Activated naive CD4-positive, alpha-beta T cell treated with anti-CD3 and anti-CD28 coated beads, Interleukin-2, amount 50 U/mL, for 72 hours (primary cell): Measurements from ENCODE around the gene SLC5A10. TPM values are rescaled to one million over a fixed set of nuclear protein-coding genes. Genes with fewer than 3 reads are reported as not detected.

Experiments used
- ATAC-seq, 2 donors: fragments of 150-1000 bp; cut with Tn5 transposase; 2 replicates each; pipeline ENCODE4 v1.10.0; 2021; ENCODE audit warnings: mild to moderate bottlenecking in 2 of 2, moderate library complexity in 2 of 2
- DNase-seq, 2 donors: peaks; one replicate each; pipeline ENCODE4 v3.0.0; 2021 to 2022; ENCODE audit warnings: low spot score in 2 of 2
- H3K27ac Mint-ChIP-seq, 2 donors: one replicate each; pipeline ENCODE4 v1.8.0; 2022; ENCODE audit warnings: mild to moderate bottlenecking in 2 of 2, mixed read lengths in 2 of 2
- H3K36me3 Mint-ChIP-seq, 2 donors: one replicate each; pipeline ENCODE4 v1.8.0; 2022; ENCODE audit warnings: mixed read lengths in 2 of 2
- H3K9me3 Mint-ChIP-seq, 2 donors: one replicate each; pipeline ENCODE4 v1.8.0; 2022; ENCODE audit warnings: mixed read lengths in 2 of 2
- total RNA-seq, 2 donors: library from RNA; stranded (reverse); gene quantifications; one replicate each; pipeline ENCODE4 v1.2.3, GENCODE V29; 2022

Gene SLC5A10
- total RNA-seq, 2 donors from 2014 or later: not detected

GRCh38 chr17:19001907-19002590 is 50.1 kb downstream of the SLC5A10 start:
- H3K27ac Mint-ChIP-seq: peak overlapping the region in 1 of 2 donors; percentile 18
- no peaks in the 10 kb centered on the region for H3K9me3 Mint-ChIP-seq
- peaks cover 8 to 10% of the 10 kb centered on the region in 2 donors for H3K36me3 Mint-ChIP-seq
- DNase-seq (no peak), ATAC-seq (no peak)

GRCh38 chr17:19002805-19003542 is 51.0 kb downstream of the SLC5A10 start:
- DNase-seq (no peak), ATAC-seq (peak in 1 of 2 donors; percentile 11)
- Mint-ChIP-seq H3K36me3 (peaks cover 7 to 9% of the 10 kb centered on the region in 2 donors), H3K9me3 (no peaks in the 10 kb centered on the region), H3K27ac (no peak overlapping the region)

GRCh38 chr17:19003543-19004420 is 51.8 kb downstream of the SLC5A10 start:
- Mint-ChIP-seq H3K9me3 (no peaks in the 10 kb centered on the region), H3K27ac (peak overlapping the region; percentile 80 to 87), H3K36me3 (peaks cover 7 to 9% of the 10 kb centered on the region in 2 donors)
- peak; percentile 35 to 55 for ATAC-seq
- DNase-seq: peak; percentile 41 to 69

- ATAC-seq: peak; percentile 92 to 94
Observed at GRCh38 chr17:19004421-19005136, 52.6 kb downstream of the SLC5A10 start, which contains the start of gene FAM83G. Gene FAM83G, minus strand, starts transcription at chr17:19004764. Its CDS starts 723 bp downstream, at chr17:19004041.

GRCh38 chr17:19005137-19005773 is 53.3 kb downstream of the SLC5A10 start:
- Mint-ChIP-seq H3K36me3 (peaks cover 7 to 9% of the 10 kb centered on the region in 2 donors), H3K27ac (peak overlapping the region in 1 of 2 donors; percentile 67), H3K9me3 (no peaks in the 10 kb centered on the region)
- ATAC-seq: no peak
- no peak for DNase-seq

More at GRCh38 chr17:19004421-19005136, 52.6 kb downstream of the SLC5A10 start, which contains the start of gene FAM83G:
- peak within 1 kb of the TSS; percentile 80 to 87 for H3K27ac Mint-ChIP-seq
- H3K9me3 Mint-ChIP-seq: no peaks in the 10 kb centered on the region
- DNase-seq: peak; percentile 88 to 90
- H3K36me3 Mint-ChIP-seq: peaks cover 7 to 9% of the 10 kb centered on the region in 2 donors

- ATAC-seq: no peak
- H3K9me3 Mint-ChIP-seq: no peaks in the 10 kb centered on the region
- peak overlapping the region in 1 of 2 donors; percentile 67 for H3K27ac Mint-ChIP-seq
- H3K36me3 Mint-ChIP-seq: peaks cover 7 to 9% of the 10 kb centered on the region in 2 donors
- DNase-seq: no peak
Observed at GRCh38 chr17:19005789-19006430, 53.9 kb downstream of the SLC5A10 start.

DNA sequence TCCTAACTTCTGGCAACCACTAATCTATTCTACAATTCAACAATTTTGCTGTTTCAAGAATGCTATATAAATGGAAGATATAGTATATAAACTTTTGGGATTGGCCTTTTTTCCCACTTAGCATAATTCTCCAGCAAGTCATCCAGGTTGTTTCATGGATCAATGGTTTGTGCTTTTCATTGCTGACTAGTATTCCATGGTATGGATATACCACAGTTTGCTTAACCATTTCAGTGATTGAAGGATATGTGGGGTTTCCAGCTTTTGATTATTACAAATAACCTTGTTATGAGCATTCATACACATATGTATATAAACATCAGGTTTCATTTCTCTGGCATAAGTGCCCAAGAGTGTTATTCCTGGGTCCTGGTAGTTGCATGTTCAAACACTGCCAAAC is 54.7 kb downstream of the SLC5A10 start:
- ATAC-seq (no peak), DNase-seq (no peak)
- peaks cover 7 to 9% of the 10 kb centered on the region in 2 donors for H3K36me3 Mint-ChIP-seq
- H3K9me3 Mint-ChIP-seq: no peaks in the 10 kb centered on the region
- H3K27ac Mint-ChIP-seq: no peak overlapping the region

DNA sequence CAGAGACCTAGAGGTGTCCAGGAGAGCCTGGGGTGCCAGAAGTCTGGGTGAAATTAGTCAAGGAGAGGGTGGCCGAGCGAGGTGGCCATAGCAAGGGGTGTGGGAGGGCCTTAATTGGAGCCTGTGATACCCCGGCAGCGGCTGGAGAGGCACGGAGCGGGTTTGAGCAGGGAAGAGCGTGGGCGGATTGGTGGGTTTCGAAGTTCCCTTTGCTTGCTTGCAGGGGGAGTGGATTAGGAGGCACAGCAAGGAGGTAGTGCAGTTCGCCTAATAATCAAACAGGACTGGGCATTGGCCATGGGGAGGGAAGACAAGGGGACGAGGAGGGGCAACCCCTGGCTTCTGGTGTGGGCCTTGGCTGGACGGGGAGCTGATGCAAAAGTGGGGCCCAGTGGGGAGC is 58.0 kb downstream of the SLC5A10 start:
- DNase-seq (no peak), ATAC-seq (no peak)
- Mint-ChIP-seq H3K27ac (no peak overlapping the region), H3K36me3 (no peaks in the 10 kb centered on the region), H3K9me3 (no peaks in the 10 kb centered on the region)

GRCh38 chr17:19010729-19011505 is 59.0 kb downstream of the SLC5A10 start:
- Mint-ChIP-seq H3K27ac (peak overlapping the region in 1 of 2 donors; percentile 38), H3K9me3 (no peaks in the 10 kb centered on the region), H3K36me3 (no peaks in the 10 kb centered on the region)
- DNase-seq (no peak), ATAC-seq (no peak)

DNA sequence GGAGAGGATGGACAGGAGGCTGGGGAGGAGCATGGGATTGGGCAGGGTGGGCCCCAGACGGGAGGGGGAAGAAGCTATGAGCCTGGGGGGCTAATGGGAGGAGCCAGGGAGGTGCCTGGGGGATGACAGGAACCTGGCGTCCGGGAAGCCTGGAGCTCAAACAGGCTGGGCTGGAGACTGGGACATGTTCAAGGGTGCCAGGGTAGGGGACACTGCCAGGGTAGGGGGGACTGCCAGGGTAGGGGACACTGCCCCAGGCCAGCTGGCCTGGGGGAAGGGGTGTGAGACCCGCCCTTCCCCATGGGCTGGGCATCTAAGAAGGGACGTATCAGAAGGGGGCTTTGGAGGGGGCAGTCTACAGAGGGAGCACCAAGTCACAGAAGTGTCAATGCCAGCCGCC is 59.6 kb downstream of the SLC5A10 start:
- Mint-ChIP-seq H3K27ac (peak overlapping the region in 1 of 2 donors; percentile 38), H3K36me3 (no peaks in the 10 kb centered on the region), H3K9me3 (no peaks in the 10 kb centered on the region)
- ATAC-seq: no peak
- DNase-seq: no peak

GRCh38 chr17:19012171-19013080 is 60.5 kb downstream of the SLC5A10 start:
- no peak for DNase-seq
- peak overlapping the region in 1 of 2 donors; percentile 11 for H3K27ac Mint-ChIP-seq
- no peak for ATAC-seq
- no peaks in the 10 kb centered on the region for H3K36me3 Mint-ChIP-seq
- no peaks in the 10 kb centered on the region for H3K9me3 Mint-ChIP-seq

GRCh38 chr17:19013226-19013625 is 61.3 kb downstream of the SLC5A10 start:
- DNase-seq (no peak), ATAC-seq (no peak)
- H3K36me3 Mint-ChIP-seq: no peaks in the 10 kb centered on the region
- H3K27ac Mint-ChIP-seq: no peak overlapping the region
- no peaks in the 10 kb centered on the region for H3K9me3 Mint-ChIP-seq

GRCh38 chr17:19013806-19014627 is 62.1 kb downstream of the SLC5A10 start:
- ATAC-seq (no peak), DNase-seq (no peak)
- no peak overlapping the region for H3K27ac Mint-ChIP-seq
- H3K36me3 Mint-ChIP-seq: no peaks in the 10 kb centered on the region
- no peaks in the 10 kb centered on the region for H3K9me3 Mint-ChIP-seq
